ENCODE data around the gene NRAP.

DNA sequence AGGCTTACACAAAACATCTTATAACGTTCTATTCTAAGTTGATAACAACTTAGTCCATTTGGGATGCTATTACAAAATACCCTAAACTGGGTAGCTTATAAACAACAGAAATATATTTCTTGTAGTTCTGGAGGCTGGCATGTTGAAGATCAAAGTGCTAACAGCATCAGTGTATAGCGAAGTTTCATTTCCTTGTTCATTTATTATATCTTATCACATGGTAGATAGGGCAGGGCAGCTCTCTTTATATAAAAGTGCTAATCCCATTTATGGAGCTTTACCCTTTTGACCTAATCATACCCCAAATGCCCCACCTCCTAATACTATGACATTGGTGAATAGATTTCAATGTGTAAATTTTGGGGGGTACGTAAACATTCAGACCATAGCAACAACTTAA is 22.2 kb upstream of the NRAP start:
- TF ChIP-seq POLR2A (IDR thresholded peaks at IDR 0.05; ENCODE audit: low read length), result no peak
- TF ChIP-seq GATA1 (IDR thresholded peaks at IDR 0.05; ENCODE audit: low read depth, low read length), result no peak
